Measurements from ENCODE around the gene RPS6KA4.
"Not testable (repeated sequence)": the region's sequence is repeated elsewhere in the genome, so short reads cannot be mapped to it uniquely, and the experiment has no call there.

RPS6KA4 gene

DNA sequence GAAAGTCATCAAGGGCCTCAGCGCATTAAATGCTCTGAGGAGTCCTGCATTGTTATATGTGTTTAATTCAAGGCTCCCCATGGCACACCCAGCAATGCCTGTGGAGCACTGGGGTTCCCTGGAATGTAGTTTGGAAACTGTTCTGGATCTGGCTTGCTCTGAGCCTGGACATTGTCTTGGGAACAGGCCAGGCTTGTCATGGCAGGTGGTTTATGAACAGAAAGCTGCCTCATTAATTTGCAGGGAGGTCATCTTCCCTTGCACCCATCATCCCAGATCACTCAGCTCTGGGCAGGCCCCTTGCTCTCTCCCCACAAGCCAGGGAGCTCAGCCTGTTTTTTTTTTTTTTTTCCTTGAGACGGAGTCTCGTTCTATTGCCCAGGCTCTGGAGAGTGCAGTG, 32.9 kb downstream of the RPS6KA4 start:
- no peak for DNase-seq

- DNase-seq = no peak
Measured at GRCh38 chr11:64395545-64396078, 36.6 kb downstream of the RPS6KA4 start.

- DNase-seq = no peak
Measured at GRCh38 chr11:64396079-64396591, 37.2 kb downstream of the RPS6KA4 start.

GRCh38 chr11:64400102-64400501, 41.1 kb downstream of the RPS6KA4 start:
- DNase-seq = no peak

DNA sequence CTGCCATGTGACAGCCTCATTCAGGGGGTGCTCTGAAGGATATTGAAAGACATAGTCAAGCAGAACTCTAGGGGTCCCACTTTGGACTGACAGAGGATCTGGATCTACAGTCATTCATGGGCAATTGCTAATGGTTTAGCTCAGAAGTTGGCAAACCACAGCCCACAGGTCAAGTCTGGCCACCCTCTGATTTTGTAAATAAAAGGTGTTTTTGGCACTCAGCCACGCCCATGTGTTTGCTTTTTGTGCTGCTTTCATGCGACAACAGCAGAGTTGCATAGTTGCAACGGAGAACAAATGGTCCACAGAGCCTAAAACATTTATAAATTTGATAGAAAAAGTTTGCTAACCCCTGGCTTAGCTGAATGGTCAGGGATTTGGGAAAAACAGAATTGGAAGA, 41.7 kb downstream of the RPS6KA4 start:
- no peak for DNase-seq

- no peak for DNase-seq
Measured at GRCh38 chr11:64401775-64402174, 42.8 kb downstream of the RPS6KA4 start.

DNA sequence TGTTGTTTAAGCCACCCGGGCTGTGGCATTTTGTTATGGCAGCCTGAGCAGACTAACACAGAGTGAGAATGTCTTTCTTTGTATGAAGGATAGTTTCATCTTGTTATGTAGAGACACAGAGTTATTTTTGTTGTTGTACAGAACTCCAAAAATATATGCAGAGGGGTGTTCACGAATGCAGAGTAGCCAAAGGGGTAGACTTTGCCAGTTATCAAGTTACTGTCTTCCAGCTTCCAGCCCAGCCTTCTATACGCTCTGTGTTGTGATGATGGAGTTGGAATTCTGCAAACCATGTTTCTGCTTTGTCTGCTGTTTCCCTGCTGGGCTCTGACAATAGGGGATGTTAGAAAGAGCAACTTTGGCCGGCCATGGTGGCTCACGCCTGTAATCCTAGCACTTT, 44.1 kb downstream of the RPS6KA4 start:
- DNase-seq = no peak

- DNase-seq = no peak
Measured at GRCh38 chr11:64406221-64406946, 47.4 kb downstream of the RPS6KA4 start.

- DNase-seq = no peak
Measured at GRCh38 chr11:64407221-64407620, 48.3 kb downstream of the RPS6KA4 start.

DNA sequence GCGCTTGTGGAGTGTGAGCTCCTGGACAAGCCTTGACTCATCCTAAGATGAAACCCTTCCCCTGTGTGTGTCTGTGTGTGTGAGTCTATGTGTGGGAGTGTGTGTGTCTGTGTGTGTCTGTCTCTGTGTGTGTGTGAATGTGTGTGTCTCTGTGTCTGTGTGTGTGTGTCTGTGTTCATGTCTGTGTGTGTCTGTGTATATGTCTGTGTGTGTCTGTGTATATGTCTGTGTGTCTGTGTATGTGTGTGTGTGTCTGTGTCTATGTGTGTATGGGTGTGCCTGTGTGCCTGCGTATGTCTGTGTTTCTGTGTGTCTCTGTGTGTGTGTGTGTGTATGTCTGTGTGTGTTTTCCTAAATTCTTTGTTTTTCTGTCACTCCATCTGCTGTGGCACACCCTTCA, 48.7 kb downstream of the RPS6KA4 start:
- DNase-seq = no peak

GRCh38 chr11:64409278-64409677, 50.3 kb downstream of the RPS6KA4 start:
- DNase-seq = no peak

GRCh38 chr11:64409707-64410403, 50.9 kb downstream of the RPS6KA4 start:
- DNase-seq = no peak

DNA sequence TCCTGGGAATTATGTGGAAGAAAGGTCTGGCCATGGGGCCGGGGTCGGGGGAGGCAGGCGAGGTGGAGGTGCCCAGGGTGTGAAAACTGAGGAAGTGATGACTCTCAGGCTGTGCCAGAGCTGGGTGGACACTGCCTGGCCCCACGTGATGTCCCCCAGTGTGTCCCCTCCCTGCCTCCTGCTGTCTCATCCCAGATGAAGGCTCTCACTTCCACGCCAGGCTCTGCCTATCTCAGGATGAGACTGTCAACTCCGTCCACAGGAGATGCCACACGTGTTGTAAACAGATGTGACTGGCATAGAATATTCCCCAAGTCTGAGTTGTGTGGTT, 51.4 kb downstream of the RPS6KA4 start:
- DNase-seq = no peak

- no peak for DNase-seq
Measured at GRCh38 chr11:64413417-64413816, 54.5 kb downstream of the RPS6KA4 start.

DNA sequence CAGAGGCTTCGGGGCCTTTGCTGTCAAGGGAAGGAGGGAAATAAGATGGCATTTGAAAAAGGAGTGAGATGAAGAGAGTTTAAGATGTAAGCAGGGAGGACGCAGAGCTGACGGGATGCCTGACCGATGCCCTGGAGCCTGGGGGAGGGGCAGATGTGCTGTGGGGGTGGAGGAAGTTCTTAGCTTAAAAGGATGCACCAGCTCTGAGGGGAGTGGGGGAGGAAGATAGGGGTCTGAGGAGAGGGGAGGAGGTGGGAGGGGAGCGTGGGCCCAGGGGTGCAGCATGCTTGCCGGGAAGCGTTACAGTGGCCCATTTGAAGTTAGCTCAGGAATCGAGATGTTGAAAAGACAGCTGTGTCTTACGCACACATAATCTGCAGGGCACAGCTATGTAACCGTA, 56.3 kb downstream of the RPS6KA4 start:
- no peak for DNase-seq

- DNase-seq = peak; percentile 2
Measured at GRCh38 chr11:64415996-64416728, 57.2 kb downstream of the RPS6KA4 start.

- not testable (repeated sequence) for DNase-seq
Measured at GRCh38 chr11:64418233-64418632, 59.3 kb downstream of the RPS6KA4 start.

DNA sequence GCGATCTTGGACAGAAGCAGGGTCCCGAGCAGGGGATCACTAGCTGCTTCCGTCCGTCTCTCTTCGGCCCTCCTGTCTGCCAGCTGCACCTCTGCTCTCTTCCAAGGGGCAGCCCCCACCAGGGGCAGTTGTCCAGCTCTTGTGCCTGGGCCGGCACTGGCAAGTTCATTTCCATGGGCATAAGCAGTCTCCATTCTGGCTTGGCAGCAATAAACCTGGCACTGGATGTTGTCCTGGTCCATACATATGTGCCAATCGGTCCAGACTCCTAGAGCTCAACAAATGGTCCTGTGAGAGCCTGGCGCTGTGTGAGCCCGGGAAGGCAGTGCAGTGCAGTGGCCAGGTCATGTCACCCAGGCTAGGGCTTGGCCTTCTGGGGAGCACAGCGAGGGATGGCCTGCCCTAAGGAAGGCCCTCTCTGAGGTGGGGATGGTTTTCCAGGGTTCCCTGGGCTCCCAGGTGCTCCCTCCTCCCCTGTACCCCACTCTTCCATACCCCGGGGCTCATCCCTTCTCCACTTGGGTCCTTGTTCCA, 60.4 kb downstream of the RPS6KA4 start:
- DNase-seq = no peak

- DNase-seq = no peak
Measured at GRCh38 chr11:64419818-64420485, 61.0 kb downstream of the RPS6KA4 start.
